ENCODE measurements around the gene DNM3. TPM values are rescaled to one million over a fixed set of nuclear protein-coding genes. Genes with fewer than 3 reads are reported as not detected.

DNM3 gene
- total and polyA plus RNA-seq, 9 of the 15 experiments (the other 6 are each of a cell fraction or from before 2014, with no cell fraction given), result 0.08 to 0.36 (median 0.22) TPM; not detected in 1

GRCh38 chr1:172449585-172450523 is 608.6 kb downstream of the DNM3 start (continued):
- TF ChIP-seq TBL1XR1 (IDR thresholded peaks at IDR 0.05; ENCODE audit: low read length in 2 of 2) (peak in 1 of 2 experiments; percentile 69; a peak in 2 of 4 replicates), ZNF384 (IDR thresholded peaks at IDR 0.05; ENCODE audit: low read depth, low read length) (0 out of 2 replicates have a peak, but pooled peaks have one; percentile 28), ZHX1 (conservative IDR thresholded peaks at IDR 0.05; ENCODE audit: low read length) (0 out of 2 replicates have a peak, but pooled peaks have one; percentile 76), ARID2 (IDR thresholded peaks at IDR 0.05) (no peak), ZNF354B (CRISPR knock-in tag; IDR thresholded peaks at IDR 0.05) (no peak), CXXC5 (CRISPR knock-in tag; IDR thresholded peaks at IDR 0.05) (peak; percentile 56), TBP (optimal IDR thresholded peaks at IDR 0.05; ENCODE audit: low read depth, low read length) (peak; percentile 46), CBFB (CRISPR knock-in tag; IDR thresholded peaks at IDR 0.05) (peak; percentile 19; the same call in 1 of the 2 replicates), NCOA2 (IDR thresholded peaks at IDR 0.05; ENCODE audit: partially characterized antibody in 2 of 2) (no peak), NR4A1 (CRISPR knock-in tag; IDR thresholded peaks at IDR 0.05) (peak; percentile 64; the same call in 1 of the 2 replicates), NR4A1 (tag; IDR thresholded peaks at IDR 0.05) (peak; percentile 59; the same call in 1 of the 2 replicates), ATF4 (CRISPR knock-in tag; IDR thresholded peaks at IDR 0.05) (0 out of 2 replicates have a peak, but pooled peaks have one; percentile 29), HDAC2 (IDR thresholded peaks at IDR 0.05) (no peak), MAZ (CRISPR knock-in tag; conservative IDR thresholded peaks at IDR 0.05 in 1 of 2, IDR thresholded peaks at IDR 0.05 in 1 of 2) (peak in 1 of 2 experiments; percentile 43; a peak in 2 of 4 replicates), KAT7 (CRISPR knock-in tag; IDR thresholded peaks at IDR 0.05; ENCODE audit: borderline replicate concordance) (0 out of 2 replicates have a peak, but pooled peaks have one; percentile 40), ZNF239 (CRISPR knock-in tag; IDR thresholded peaks at IDR 0.05) (peak; percentile 28; the same call in 1 of the 2 replicates), ZC3H4 (CRISPR knock-in tag; IDR thresholded peaks at IDR 0.05; ENCODE audit: borderline replicate concordance) (no peak), CREB1 (IDR thresholded peaks at IDR 0.05) (0 out of 2 replicates have a peak, but pooled peaks have one; percentile 15), CREB1 (CRISPR knock-in tag; IDR thresholded peaks at IDR 0.05) (no peak), SRF (CRISPR knock-in tag; IDR thresholded peaks at IDR 0.05) (0 out of 4 replicates have a peak, but pooled peaks of 1 of the 2 experiments have one; percentile 36), ATF7 (IDR thresholded peaks at IDR 0.05) (0 out of 2 replicates have a peak, but pooled peaks have one; percentile 34), ZNF639 (CRISPR knock-in tag; conservative IDR thresholded peaks at IDR 0.05 in 1 of 2, IDR thresholded peaks at IDR 0.05 in 1 of 2) (peak in 1 of 2 experiments; percentile 74; a peak in 2 of 4 replicates)
